Nephron progenitor cell (in vitro differentiated cells): ENCODE results near the gene MPDZ.

ENCODE experiments used
- DNase-seq: peaks from one replicate; pipeline ENCODE4 v3.0.0; 2021
- H3K27ac Mint-ChIP-seq: 2 replicates; pipeline ENCODE4 v1.8.0; 2021; ENCODE audit warnings: mild to moderate bottlenecking, moderate library complexity, mixed read lengths
- H3K27me3 Mint-ChIP-seq: 2 replicates; pipeline ENCODE4 v1.8.0; 2021; ENCODE audit warnings: mild to moderate bottlenecking, low read depth, mixed read lengths; ENCODE audit not compliant: poor library complexity
- H3K36me3 Mint-ChIP-seq: 2 replicates; pipeline ENCODE4 v1.8.0; 2021; ENCODE audit warnings: low read depth, mixed read lengths
- H3K4me1 Mint-ChIP-seq: 2 replicates; pipeline ENCODE4 v1.8.0; 2021; ENCODE audit warnings: mixed read lengths
- H3K4me3 Mint-ChIP-seq: 2 replicates; pipeline ENCODE4 v1.8.0; 2021; ENCODE audit warnings: mild to moderate bottlenecking, moderate library complexity, mixed read lengths
- H3K9me3 Mint-ChIP-seq: 2 replicates; pipeline ENCODE4 v1.8.0; 2021; ENCODE audit warnings: mild to moderate bottlenecking, moderate library complexity, mixed read lengths
- CTCF ChIP-seq: fragments of 200-600 bp; sonication (generic); IDR thresholded peaks from 2 replicates; pipeline ENCODE4 v1.5.0; 2021; ENCODE audit warnings: antibody characterized with exemption

The MPDZ gene

DNA sequence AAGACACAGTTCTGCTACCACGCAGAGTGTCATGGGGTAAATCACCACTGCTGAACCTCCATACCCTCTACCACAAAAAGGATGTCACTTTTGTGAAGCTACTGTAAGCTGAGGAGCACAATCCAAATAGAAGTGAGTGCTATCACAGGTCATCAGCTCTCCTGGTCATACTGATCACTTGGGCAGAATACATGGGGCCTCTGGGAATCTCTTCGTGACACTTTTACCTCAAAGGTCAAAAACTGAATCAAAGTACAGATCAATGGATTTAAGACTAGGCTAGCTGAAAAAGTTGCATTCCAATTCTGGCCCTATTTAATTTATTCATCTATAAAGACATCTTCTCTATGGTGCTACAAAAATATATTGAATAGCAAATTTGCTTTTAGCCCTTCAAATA, 115.5 kb downstream of the MPDZ start:
- no peaks in the 10 kb centered on the region for H3K27me3 Mint-ChIP-seq
- peaks cover 7% of the 10 kb centered on the region for H3K4me1 Mint-ChIP-seq
- no peak for TF ChIP-seq CTCF
- H3K36me3 Mint-ChIP-seq: peaks cover 47% of the 10 kb centered on the region
- no peak overlapping the region for H3K27ac Mint-ChIP-seq
- H3K9me3 Mint-ChIP-seq: no peaks in the 10 kb centered on the region
- no peak overlapping the region for H3K4me3 Mint-ChIP-seq
- no peak for DNase-seq

DNA sequence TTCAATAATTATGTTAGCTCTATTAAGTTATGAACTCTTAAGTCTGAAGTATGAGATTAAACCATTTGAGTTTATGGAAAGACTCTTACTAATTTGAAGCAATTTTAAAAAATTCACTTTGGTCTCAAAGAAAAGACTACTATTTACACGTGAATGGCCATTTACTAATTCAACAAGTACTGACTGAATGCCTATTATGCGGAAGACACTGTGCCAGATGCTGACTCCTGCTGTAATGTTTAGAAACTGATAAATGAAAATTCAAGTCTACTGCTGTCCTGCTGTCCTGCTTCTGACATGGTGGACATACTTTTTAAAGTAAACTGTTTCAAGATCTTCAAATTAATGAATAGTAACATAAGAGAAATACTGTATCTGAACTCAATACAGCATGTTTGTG, 116.2 kb downstream of the MPDZ start:
- peaks cover 7% of the 10 kb centered on the region for H3K4me1 Mint-ChIP-seq
- no peak for TF ChIP-seq CTCF
- H3K27ac Mint-ChIP-seq: no peak overlapping the region
- no peak overlapping the region for H3K4me3 Mint-ChIP-seq
- peaks cover 41% of the 10 kb centered on the region for H3K36me3 Mint-ChIP-seq
- no peaks in the 10 kb centered on the region for H3K9me3 Mint-ChIP-seq
- no peak for DNase-seq
- H3K27me3 Mint-ChIP-seq: no peaks in the 10 kb centered on the region

DNA sequence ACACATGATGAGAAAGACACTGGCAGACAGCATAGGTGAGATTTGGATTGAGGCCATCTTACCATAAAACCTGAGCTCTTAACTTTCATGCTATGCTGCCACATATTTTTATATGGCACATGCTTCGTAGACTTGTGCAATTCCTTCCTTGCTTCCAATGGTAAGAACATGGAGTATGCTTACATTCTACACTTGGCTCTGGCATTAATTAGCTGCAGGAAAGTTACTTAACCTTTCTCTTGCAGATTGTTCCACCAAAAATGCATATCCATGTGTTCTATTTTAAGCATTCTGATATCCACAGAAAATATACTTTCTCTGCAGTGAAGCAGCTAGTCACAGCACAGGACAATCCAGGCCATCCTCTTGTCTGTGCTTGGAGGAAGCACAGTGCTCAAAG, 119.4 kb downstream of the MPDZ start:
- peaks cover 50% of the 10 kb centered on the region for H3K36me3 Mint-ChIP-seq
- H3K9me3 Mint-ChIP-seq: no peaks in the 10 kb centered on the region
- no peak overlapping the region for H3K27ac Mint-ChIP-seq
- H3K27me3 Mint-ChIP-seq: no peaks in the 10 kb centered on the region
- H3K4me3 Mint-ChIP-seq: no peak overlapping the region
- H3K4me1 Mint-ChIP-seq: peaks cover 7% of the 10 kb centered on the region
- DNase-seq: no peak
- no peak for TF ChIP-seq CTCF

- Mint-ChIP-seq H3K36me3 (peaks cover 54% of the 10 kb centered on the region), H3K27me3 (no peaks in the 10 kb centered on the region), H3K27ac (peak overlapping the region; percentile 68), H3K4me3 (no peak overlapping the region), H3K9me3 (no peaks in the 10 kb centered on the region), H3K4me1 (no peaks in the 10 kb centered on the region)
- no peak for DNase-seq
- TF ChIP-seq CTCF: no peak
Measured at GRCh38 chr9:13158986-13159385, 120.5 kb downstream of the MPDZ start.

DNA sequence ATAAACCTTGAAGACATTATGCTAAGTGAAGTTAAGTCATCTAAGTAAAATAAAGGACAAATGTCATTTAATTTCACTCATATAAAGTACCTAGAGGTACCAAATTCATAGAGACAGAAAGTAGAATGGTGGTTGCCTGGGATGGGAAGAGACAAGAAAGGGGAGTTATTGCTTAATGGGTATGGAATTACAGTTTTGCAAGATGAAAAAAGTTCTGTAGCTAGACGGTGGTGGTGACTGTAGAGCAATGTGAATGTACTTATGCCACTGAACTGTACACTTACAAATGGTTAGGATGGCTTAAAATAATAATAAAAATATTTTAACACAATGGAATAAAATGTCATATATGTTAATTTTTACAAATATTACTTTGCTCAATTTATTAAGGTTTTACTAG, 128.0 kb downstream of the MPDZ start:
- Mint-ChIP-seq H3K4me1 (no peaks in the 10 kb centered on the region), H3K36me3 (peaks cover 67% of the 10 kb centered on the region), H3K27me3 (no peaks in the 10 kb centered on the region), H3K27ac (no peak overlapping the region), H3K4me3 (no peak overlapping the region), H3K9me3 (no peaks in the 10 kb centered on the region)
- TF ChIP-seq CTCF: no peak
- no peak for DNase-seq

DNA sequence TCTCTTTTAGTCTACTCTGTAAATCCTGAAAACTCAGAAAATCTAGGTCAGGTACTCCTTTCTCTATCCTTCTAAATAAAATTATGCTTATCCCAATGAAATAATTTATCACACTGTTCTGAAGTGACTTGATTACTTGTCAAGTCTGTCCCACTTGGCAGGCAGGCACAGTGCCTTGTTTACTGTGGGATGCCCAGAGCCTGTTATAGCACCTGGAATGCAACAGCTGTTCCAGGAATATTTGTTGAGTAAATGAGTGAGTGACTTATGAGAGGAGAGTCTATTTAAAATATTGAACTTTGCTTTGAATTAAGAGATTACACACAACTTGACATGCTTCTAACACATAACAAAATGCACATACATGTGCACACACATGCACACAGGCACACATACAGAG, 130.0 kb downstream of the MPDZ start:
- no peak for TF ChIP-seq CTCF
- no peaks in the 10 kb centered on the region for H3K27me3 Mint-ChIP-seq
- H3K4me3 Mint-ChIP-seq: no peak overlapping the region
- no peaks in the 10 kb centered on the region for H3K9me3 Mint-ChIP-seq
- no peak for DNase-seq
- peaks cover 4% of the 10 kb centered on the region for H3K4me1 Mint-ChIP-seq
- no peak overlapping the region for H3K27ac Mint-ChIP-seq
- peaks cover 55% of the 10 kb centered on the region for H3K36me3 Mint-ChIP-seq
